ENCODE measurements around the gene COBL. TPM values are rescaled to one million over a fixed set of nuclear protein-coding genes. Genes with fewer than 3 reads are reported as not detected.

COBL gene
- polyA plus RNA-seq, 3 donors, result not detected

GRCh38 chr7:50988988-50989387 lies 327.6 kb downstream of the COBL start:
- no peak for TF ChIP-seq CTCF (IDR thresholded peaks at IDR 0.05)
- Histone ChIP-seq H2AFZ (ENCODE audit: insufficient read depth, low read depth, low read length, poor library complexity, severe bottlenecking) (no peak overlapping the region), H3K9me3 (replicated peaks in 1 of 2; ENCODE audit: control insufficient read depth in 1 of 2, insufficient read depth in 1 of 2, low read length in 2 of 2) (no peaks in the 10 kb centered on the region), H3K4me2 (replicated peaks; ENCODE audit: extremely low read depth, low read length, poor library complexity, severe bottlenecking) (no peak overlapping the region), H3K9ac (ENCODE audit: insufficient read depth, low read length, poor library complexity, severe bottlenecking) (no peak overlapping the region), H3K27ac (ENCODE audit: low read depth in 1 of 2, low read length in 2 of 2) (no peak overlapping the region), H4K20me1 (ENCODE audit: insufficient read depth, low read length) (no peaks in the 10 kb centered on the region), H3K4me3 (replicated peaks in 1 of 3; ENCODE audit: low read depth in 2 of 3, low read length in 3 of 3) (no peak overlapping the region), H3K27me3 (ENCODE audit: control insufficient read depth in 2 of 2, insufficient read depth in 2 of 2, low read length in 2 of 2) (no peaks in the 10 kb centered on the region), H3K36me3 (replicated peaks in 1 of 2; ENCODE audit: control insufficient read depth in 1 of 2, insufficient read depth in 2 of 2, low read length in 2 of 2) (no peaks in the 10 kb centered on the region), H3K4me1 (ENCODE audit: control insufficient read depth in 1 of 2, insufficient read depth in 2 of 2, low read length in 2 of 2) (no peaks in the 10 kb centered on the region), H3K79me2 (ENCODE audit: insufficient read depth, low read length) (no peaks in the 10 kb centered on the region)
- H3K9me3 Mint-ChIP-seq, result peaks cover 0 to 5% (median 2%) of the 10 kb centered on the region in 7 donors
- peaks cover 0 to 1% (median 0%) of the 10 kb centered on the region in 3 donors for H3K27me3 Mint-ChIP-seq (ENCODE audit: low read depth in 3 of 3)
- H3K27ac Mint-ChIP-seq, result no peak overlapping the region
- no peak overlapping the region for H3K4me3 Mint-ChIP-seq
- WGBS (ENCODE audit: insufficient coverage), result no CpG with 5 or more reads among the region's 1 CpG
- no peaks in the 10 kb centered on the region for H3K36me3 Mint-ChIP-seq
- DNase-seq, result no peak
- intact Hi-C loops (cut with micrococcal nuclease), result no loop called here
- H3K4me1 Mint-ChIP-seq, result no peaks in the 10 kb centered on the region

- H3K9ac ChIP-seq (ENCODE audit: insufficient read depth, low read length, poor library complexity, severe bottlenecking), result no peak overlapping the region
- H3K27me3 ChIP-seq (ENCODE audit: control insufficient read depth in 2 of 2, insufficient read depth in 2 of 2, low read length in 2 of 2), result no peaks in the 10 kb centered on the region
- DNase-seq, result no peak
- no peaks in the 10 kb centered on the region for H3K36me3 ChIP-seq (replicated peaks in 1 of 2; ENCODE audit: control insufficient read depth in 1 of 2, insufficient read depth in 2 of 2, low read length in 2 of 2)
- H3K4me1 ChIP-seq (ENCODE audit: control insufficient read depth in 1 of 2, insufficient read depth in 2 of 2, low read length in 2 of 2), result no peaks in the 10 kb centered on the region
- 80% methylated on average over 1 of the region's 6 CpGs for WGBS (ENCODE audit: insufficient coverage)
- no peaks in the 10 kb centered on the region for H3K4me1 Mint-ChIP-seq
- H3K4me2 ChIP-seq (replicated peaks; ENCODE audit: extremely low read depth, low read length, poor library complexity, severe bottlenecking), result no peak overlapping the region
- H2AFZ ChIP-seq (ENCODE audit: insufficient read depth, low read depth, low read length, poor library complexity, severe bottlenecking), result no peak overlapping the region
- no peaks in the 10 kb centered on the region for H3K36me3 Mint-ChIP-seq
- H3K4me3 Mint-ChIP-seq, result no peak overlapping the region
- no peak overlapping the region for H3K27ac Mint-ChIP-seq
- no peaks in the 10 kb centered on the region for H4K20me1 ChIP-seq (ENCODE audit: insufficient read depth, low read length)
- peaks cover 0 to 1% (median 0%) of the 10 kb centered on the region in 3 donors for H3K27me3 Mint-ChIP-seq (ENCODE audit: low read depth in 3 of 3)
- no peak overlapping the region for H3K27ac ChIP-seq (ENCODE audit: low read depth in 1 of 2, low read length in 2 of 2)
- no peaks in the 10 kb centered on the region for H3K9me3 ChIP-seq (replicated peaks in 1 of 2; ENCODE audit: control insufficient read depth in 1 of 2, insufficient read depth in 1 of 2, low read length in 2 of 2)
- TF ChIP-seq CTCF (IDR thresholded peaks at IDR 0.05), result no peak
- peaks cover 0 to 5% (median 2%) of the 10 kb centered on the region in 7 donors for H3K9me3 Mint-ChIP-seq
- H3K4me3 ChIP-seq (replicated peaks in 1 of 3; ENCODE audit: low read depth in 2 of 3, low read length in 3 of 3), result no peak overlapping the region
- intact Hi-C loops (cut with micrococcal nuclease), result no loop called here
- no peaks in the 10 kb centered on the region for H3K79me2 ChIP-seq (ENCODE audit: insufficient read depth, low read length)
Observed at GRCh38 chr7:50988465-50988864, 328.1 kb downstream of the COBL start.

All from CD14-positive monocyte (primary cell).